ENCODE data around the gene CNTNAP2. TPM values are rescaled to one million over a fixed set of nuclear protein-coding genes. Genes with fewer than 3 reads are reported as not detected.
"Not testable (repeated sequence)": the region's sequence is repeated elsewhere in the genome, so short reads cannot be mapped to it uniquely, and the experiment has no call there.

Gene CNTNAP2
- total and polyA plus RNA-seq, 9 of the 15 experiments (the other 6 are each of a cell fraction or from before 2014, with no cell fraction given): 0.04 to 0.62 (median 0.09) TPM; not detected in 4

DNA sequence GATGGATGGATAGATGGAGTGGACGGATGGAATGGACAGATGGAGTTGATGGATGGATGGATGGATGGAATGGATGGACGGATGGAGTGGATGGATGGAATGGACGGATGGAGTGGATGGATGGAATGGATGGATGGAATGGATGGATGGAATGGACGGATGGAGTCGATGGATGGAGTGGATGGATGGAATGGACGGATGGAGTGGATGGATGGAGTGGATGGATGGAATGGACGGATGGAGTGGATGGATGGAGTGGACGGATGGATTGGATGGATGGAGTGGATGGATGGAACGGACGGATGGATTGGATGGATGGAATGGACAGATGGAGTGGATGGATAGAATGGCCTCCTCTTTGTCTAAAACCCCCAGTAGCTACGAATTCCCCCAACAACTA, 2214.9 kb downstream of the CNTNAP2 start:
- H3K36me3 ChIP-seq (ENCODE audit: control insufficient read depth, insufficient read depth, low read length); in situ Hi-C loops (cut with MboI); ATAC-seq; intact Hi-C loops (cut with micrococcal nuclease); H4K20me1 ChIP-seq (replicated peaks; ENCODE audit: control insufficient read depth, insufficient read depth, low read length); POLR2A ChIA-PET; H3K9ac ChIP-seq (ENCODE audit: insufficient read depth in 1 of 2, low read depth in 2 of 2, low read length in 2 of 2); H3K27ac ChIP-seq (ENCODE audit: extremely low read depth, low read depth, low read length); H3K9me1 ChIP-seq (ENCODE audit: control insufficient read depth, insufficient read depth, low read length); BruUV-seq (replicated peaks); H3K4me3 ChIP-seq; H3K79me2 ChIP-seq (ENCODE audit: control insufficient read depth, insufficient read depth, low read length); CTCF ChIA-PET (ENCODE audit: low intra/inter-chr PET ratio); DNase-seq (ENCODE audit: extremely low read depth in 1 of 4, low spot score in 3 of 4); H3K4me1 ChIP-seq (replicated peaks in 1 of 2; ENCODE audit: control insufficient read depth in 2 of 2, insufficient read depth in 2 of 2, low read length in 2 of 2); H3K9me3 ChIP-seq (replicated peaks; ENCODE audit: control insufficient read depth, insufficient read depth, low read depth, low read length); H3K4me2 ChIP-seq (ENCODE audit: insufficient read depth, low read length); H2AFZ ChIP-seq (ENCODE audit: low read depth, low read length): not testable (repeated sequence)
- FAIRE-seq: peak; percentile 89
- TF ChIP-seq CREBBP (IDR thresholded peaks at IDR 0.05; ENCODE audit: low read depth, low read length): peak; percentile 73
- H3K27me3 ChIP-seq (ENCODE audit: control insufficient read depth in 2 of 2, insufficient read depth in 2 of 2, low read length in 2 of 2): peaks cover 0 to 33% of the 10 kb centered on the region in 2 experiments; a peak in 2 of 5 replicates
- WGBS (ENCODE audit: insufficient coverage, low coverage, missing lambda C conversion rate): 4% methylated on average over 11 of the region's 11 CpGs

- DNase-seq (ENCODE audit: extremely low read depth in 1 of 4, low spot score in 3 of 4) (no peak), FAIRE-seq (no peak), ATAC-seq (no peak)
- ChIA-PET POLR2A (no interaction called here), CTCF (ENCODE audit: low intra/inter-chr PET ratio) (no interaction called here)
- Histone ChIP-seq H4K20me1 (replicated peaks; ENCODE audit: control insufficient read depth, insufficient read depth, low read length) (no peaks in the 10 kb centered on the region), H3K4me2 (ENCODE audit: insufficient read depth, low read length) (no peak overlapping the region), H3K79me2 (ENCODE audit: control insufficient read depth, insufficient read depth, low read length) (no peaks in the 10 kb centered on the region), H3K27me3 (ENCODE audit: control insufficient read depth in 2 of 2, insufficient read depth in 2 of 2, low read length in 2 of 2) (peaks cover 3 to 36% of the 10 kb centered on the region in 2 experiments; a peak in 2 of 5 replicates), H3K27ac (ENCODE audit: extremely low read depth, low read depth, low read length) (no peak overlapping the region), H3K36me3 (ENCODE audit: control insufficient read depth, insufficient read depth, low read length) (no peaks in the 10 kb centered on the region), H3K9me3 (replicated peaks; ENCODE audit: control insufficient read depth, insufficient read depth, low read depth, low read length) (peaks cover 2% of the 10 kb centered on the region; the same call in 1 of the 2 replicates), H3K9ac (ENCODE audit: insufficient read depth in 1 of 2, low read depth in 2 of 2, low read length in 2 of 2) (no peak overlapping the region), H3K4me1 (replicated peaks in 1 of 2; ENCODE audit: control insufficient read depth in 2 of 2, insufficient read depth in 2 of 2, low read length in 2 of 2) (no peaks in the 10 kb centered on the region), H3K9me1 (ENCODE audit: control insufficient read depth, insufficient read depth, low read length) (no peaks in the 10 kb centered on the region), H3K4me3 (no peak overlapping the region), H2AFZ (ENCODE audit: low read depth, low read length) (no peak overlapping the region)
- intact Hi-C loops (cut with micrococcal nuclease) (no loop called here), in situ Hi-C loops (cut with MboI) (no loop called here)
- BruUV-seq (replicated peaks): no TSS peak
- 1% methylated on average over 8 of the region's 8 CpGs for WGBS (ENCODE audit: insufficient coverage, low coverage, missing lambda C conversion rate)
- TF ChIP-seq HMGXB4 (CRISPR knock-in tag; IDR thresholded peaks at IDR 0.05) (no peak), ZNF146 (CRISPR knock-in tag; IDR thresholded peaks at IDR 0.05; ENCODE audit: unreplicated experiment) (no peak), HINFP (tag; conservative IDR thresholded peaks at IDR 0.05; ENCODE audit: low read depth) (no peak), PTTG1 (tag; IDR thresholded peaks at IDR 0.05; ENCODE audit: low read depth) (no peak), ZNF277 (CRISPR knock-in tag; IDR thresholded peaks at IDR 0.05; ENCODE audit: borderline replicate concordance) (no peak)
Measured at GRCh38 chr7:148332191-148333186, 2215.9 kb downstream of the CNTNAP2 start.
